ENCODE results near the gene LGALS9.

- TF ChIP-seq CTCF (IDR thresholded peaks at IDR 0.05) (no peak), EZH2 (IDR thresholded peaks at IDR 0.05; ENCODE audit: borderline replicate concordance, insufficient read depth, low read depth, low read length, poor library complexity, severe bottlenecking) (no peak)
Measured at GRCh38 chr17:27593857-27594255, 37.1 kb upstream of the LGALS9 start.
